Measurements from ENCODE around the gene SLC25A2.
"Not testable (repeated sequence)": the region's sequence is repeated elsewhere in the genome, so short reads cannot be mapped to it uniquely, and the experiment has no call there.

SLC25A2 gene

DNA sequence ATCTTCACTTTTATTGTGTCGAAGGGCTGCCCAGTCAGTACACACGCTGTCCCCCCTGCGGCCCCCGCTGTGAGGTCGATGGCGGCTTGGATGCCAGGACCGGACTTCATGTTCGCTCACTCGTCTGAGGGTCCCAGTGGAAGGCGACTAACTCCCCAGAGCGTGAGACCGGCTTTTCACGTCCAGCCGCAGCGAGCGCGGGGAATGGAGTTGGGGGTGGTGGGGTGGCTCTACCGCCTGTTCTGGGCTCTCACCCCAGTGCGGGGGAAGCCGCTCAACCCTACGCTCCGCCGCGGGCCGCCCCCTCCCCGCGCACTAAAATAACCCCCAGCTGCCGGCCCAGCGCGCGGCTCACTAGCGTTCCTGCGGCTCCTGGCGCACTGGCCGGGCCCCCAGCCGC is at the start of gene SLC25A2:
SLC25A2 (minus strand) TSS at position 294 of the 400 bp plus-strand sequence; CDS start at position 110, 184 bp downstream.
- TF ChIP-seq CTCF (IDR thresholded peaks at IDR 0.05; ENCODE audit: low read length, missing control alignments): no peak
- no peak within 1 kb of the TSS for H3K4me3 ChIP-seq (replicated peaks; ENCODE audit: low read depth, low read length)

DNA sequence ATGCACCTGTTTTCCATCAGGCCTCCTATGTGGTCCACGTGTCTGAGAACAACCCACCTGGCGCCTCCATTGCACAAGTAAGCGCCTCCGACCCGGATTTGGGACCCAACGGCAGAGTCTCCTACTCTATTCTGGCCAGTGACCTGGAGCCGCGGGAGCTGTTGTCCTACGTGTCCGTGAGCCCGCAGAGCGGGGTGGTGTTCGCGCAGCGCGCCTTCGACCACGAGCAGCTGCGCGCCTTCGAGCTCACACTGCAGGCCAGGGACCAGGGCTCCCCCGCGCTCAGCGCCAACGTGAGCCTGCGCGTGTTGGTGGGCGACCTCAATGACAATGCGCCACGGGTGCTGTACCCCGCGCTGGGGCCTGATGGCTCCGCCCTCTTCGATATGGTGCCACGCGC is 47.7 kb upstream of the SLC25A2 start:
- no peak for DNase-seq (ENCODE audit: low read depth)
- no peak for TF ChIP-seq CTCF (IDR thresholded peaks at IDR 0.05; ENCODE audit: low read length, missing control alignments)

More for the DNA sequence above, at the start of gene SLC25A2:
- no peak for DNase-seq (ENCODE audit: low read depth)

GRCh38 chr5:141349917-141350619 is 46.2 kb upstream of the SLC25A2 start, which contains the start of gene PCDHGB1:
TSS of gene PCDHGB1 (plus strand) at chr5:141350099. CDS start at chr5:141350261, 162 bp downstream.
- peak; percentile 66 for DNase-seq (ENCODE audit: low read depth)
- TF ChIP-seq CTCF (IDR thresholded peaks at IDR 0.05; ENCODE audit: low read length, missing control alignments): peak; percentile 55
- peak within 1 kb of the TSS; percentile 40 for H3K4me3 ChIP-seq (replicated peaks; ENCODE audit: low read depth, low read length)

More for the DNA sequence above, 47.7 kb upstream of the SLC25A2 start:
- H3K4me3 ChIP-seq (replicated peaks; ENCODE audit: low read depth, low read length): no peak overlapping the region

GRCh38 chr5:141346017-141346416 is 42.2 kb upstream of the SLC25A2 start:
- H3K4me3 ChIP-seq (replicated peaks; ENCODE audit: low read depth, low read length); DNase-seq (ENCODE audit: low read depth): not testable (repeated sequence)

DNA sequence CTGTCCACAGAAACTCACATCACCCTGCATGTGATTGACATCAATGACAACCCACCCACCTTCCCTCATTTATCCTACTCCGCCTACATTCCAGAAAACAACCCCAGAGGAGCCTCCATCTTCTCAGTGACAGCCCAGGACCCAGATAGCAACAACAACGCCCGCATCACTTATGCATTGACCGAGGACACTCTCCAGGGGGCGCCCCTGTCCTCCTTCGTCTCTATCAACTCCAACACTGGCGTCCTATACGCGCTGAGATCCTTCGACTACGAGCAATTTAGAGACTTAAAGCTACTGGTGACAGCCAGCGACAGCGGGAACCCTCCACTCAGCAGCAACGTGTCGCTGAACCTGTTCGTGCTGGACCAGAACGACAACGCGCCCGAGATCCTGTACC is 41.5 kb upstream of the SLC25A2 start:
- H3K4me3 ChIP-seq (replicated peaks; ENCODE audit: low read depth, low read length): no peak overlapping the region
- no peak for DNase-seq (ENCODE audit: low read depth)
- TF ChIP-seq CTCF (IDR thresholded peaks at IDR 0.05; ENCODE audit: low read length, missing control alignments): no peak

DNA sequence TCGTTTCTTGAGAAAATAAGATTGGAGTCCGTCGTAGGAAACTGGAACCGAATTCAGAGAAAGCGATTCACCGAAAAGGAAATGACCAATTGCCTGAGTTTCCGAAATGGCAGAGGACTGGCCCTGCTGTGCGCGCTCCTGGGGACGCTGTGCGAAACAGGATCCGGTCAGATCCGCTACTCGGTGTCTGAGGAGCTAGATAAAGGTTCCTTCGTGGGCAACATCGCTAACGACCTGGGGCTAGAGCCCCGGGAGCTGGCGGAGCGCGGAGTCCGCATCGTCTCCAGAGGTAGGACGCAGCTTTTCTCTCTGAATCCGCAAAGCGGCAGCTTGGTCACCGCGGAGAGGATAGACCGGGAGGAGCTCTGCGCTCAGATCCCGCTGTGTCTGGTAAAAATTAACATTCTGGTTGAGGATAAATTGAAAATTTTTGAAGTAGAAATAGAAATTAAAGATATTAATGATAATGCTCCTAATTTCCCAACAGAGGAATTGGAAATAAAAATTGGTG is 40.2 kb upstream of the SLC25A2 start:
- H3K4me3 ChIP-seq (replicated peaks; ENCODE audit: low read depth, low read length): peak overlapping the region; percentile 53
- DNase-seq (ENCODE audit: low read depth): no peak

More for the DNA sequence above, 40.2 kb upstream of the SLC25A2 start:
- TF ChIP-seq CTCF (IDR thresholded peaks at IDR 0.05; ENCODE audit: low read length, missing control alignments): no peak
